Suppressor macrophage treated with lipopolysaccharide for 4 hours (primary cell): ENCODE data around the gene DCBLD2.
"Not testable (repeated sequence)": the region's sequence is repeated elsewhere in the genome, so short reads cannot be mapped to it uniquely, and the experiment has no call there.

Experiments
- DNase-seq: peaks from one replicate; pipeline ENCODE4 v3.0.0-alpha.2; 2020

Gene DCBLD2

DNA sequence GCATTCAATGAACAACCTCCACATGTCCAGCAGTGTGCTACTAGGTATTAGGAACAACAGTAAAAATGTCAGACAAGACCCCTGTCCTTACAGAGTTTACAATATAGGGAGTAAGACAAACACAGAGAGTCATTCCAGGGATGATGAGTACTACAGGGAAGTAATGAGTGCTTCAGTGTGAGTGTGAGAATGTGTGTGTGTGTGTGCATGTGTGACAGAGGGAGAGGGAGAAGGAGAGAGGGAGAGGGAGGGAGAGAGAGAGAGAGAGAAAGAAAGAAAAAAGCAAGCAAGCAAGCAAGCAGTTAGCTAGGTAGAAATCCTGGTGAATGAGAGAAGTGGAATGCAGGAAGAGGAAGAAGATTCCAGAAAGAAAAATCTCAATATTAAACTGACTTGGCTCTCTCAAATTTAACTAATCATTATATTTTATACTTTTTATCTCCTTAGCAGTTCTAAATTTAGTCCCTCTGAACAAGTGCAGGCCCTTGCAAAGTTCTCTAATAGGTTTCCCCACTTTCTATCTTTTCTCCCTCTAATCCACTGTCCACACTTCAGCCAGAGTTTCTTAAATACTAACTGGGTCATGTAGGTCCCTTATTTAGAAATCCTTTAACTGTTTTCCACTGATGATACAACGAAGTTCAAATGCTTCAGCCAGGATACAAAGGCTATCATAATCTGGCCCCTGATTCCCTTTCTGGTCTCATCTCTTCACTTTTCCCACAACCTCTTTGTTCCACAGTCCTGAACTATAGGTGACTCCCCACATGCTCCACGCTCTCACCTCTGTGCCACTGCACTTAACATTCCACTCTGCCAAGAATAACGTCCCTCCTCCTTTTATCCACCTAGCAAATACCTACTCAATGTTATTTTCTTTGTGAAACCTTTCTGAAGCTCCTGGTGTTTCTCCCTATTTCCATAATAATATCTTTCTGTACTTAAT lies 10.3 kb downstream of the DCBLD2 start:
- no peak for DNase-seq

DNA sequence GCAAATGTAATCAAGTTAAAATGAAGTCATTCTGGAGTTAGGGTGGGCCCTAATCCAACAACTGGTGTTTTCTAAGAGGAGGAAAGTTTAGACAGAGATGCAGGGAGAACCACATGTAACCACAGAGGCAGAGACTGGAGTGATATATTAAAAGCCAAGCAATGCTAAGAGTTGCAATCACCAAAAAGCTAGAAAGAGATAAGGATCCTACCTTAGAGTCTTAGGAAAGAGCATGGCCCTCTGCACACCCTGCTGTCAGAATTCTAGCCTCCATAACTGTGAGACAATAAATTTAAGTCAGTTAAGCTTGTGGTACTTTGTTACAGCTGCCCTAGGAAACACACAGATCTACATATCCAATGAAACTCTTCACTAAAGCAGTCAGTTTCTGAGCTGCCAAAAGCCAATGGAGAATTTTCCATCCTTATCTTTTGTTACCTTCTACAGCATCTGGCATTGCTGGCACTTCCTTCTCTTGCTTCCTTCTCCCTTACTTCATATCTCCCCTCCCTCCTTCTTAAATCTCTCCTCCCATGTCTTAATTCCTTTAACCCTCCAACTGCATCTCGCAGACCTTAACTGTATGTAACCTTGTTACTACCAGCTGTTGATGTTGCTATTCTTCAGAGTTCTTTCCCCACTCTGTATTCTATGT lies 11.2 kb downstream of the DCBLD2 start:
- no peak for DNase-seq

DNA sequence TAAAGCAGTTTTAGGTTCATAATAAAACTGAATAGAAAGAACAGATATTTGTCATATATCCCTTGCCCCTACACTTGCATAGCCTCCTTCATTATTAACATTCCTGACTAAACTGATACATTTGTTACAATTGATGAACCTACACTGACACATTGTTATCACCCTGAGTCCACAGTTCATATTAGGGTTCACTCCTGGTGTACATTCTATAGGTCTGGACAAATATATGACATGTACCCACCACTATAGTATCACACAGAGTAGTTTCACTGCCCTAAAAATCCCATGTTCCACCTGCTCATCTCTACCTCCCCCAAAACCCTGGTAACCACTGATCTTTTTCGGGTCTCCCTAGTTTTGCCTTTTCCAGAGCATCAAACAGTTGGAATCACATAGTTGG lies 13.8 kb downstream of the DCBLD2 start:
- DNase-seq, result no peak

GRCh38 chr3:98886525-98886924 lies 15.0 kb downstream of the DCBLD2 start:
- DNase-seq, result no peak

- no peak for DNase-seq
Measured at GRCh38 chr3:98885851-98886250, 15.6 kb downstream of the DCBLD2 start.

DNA sequence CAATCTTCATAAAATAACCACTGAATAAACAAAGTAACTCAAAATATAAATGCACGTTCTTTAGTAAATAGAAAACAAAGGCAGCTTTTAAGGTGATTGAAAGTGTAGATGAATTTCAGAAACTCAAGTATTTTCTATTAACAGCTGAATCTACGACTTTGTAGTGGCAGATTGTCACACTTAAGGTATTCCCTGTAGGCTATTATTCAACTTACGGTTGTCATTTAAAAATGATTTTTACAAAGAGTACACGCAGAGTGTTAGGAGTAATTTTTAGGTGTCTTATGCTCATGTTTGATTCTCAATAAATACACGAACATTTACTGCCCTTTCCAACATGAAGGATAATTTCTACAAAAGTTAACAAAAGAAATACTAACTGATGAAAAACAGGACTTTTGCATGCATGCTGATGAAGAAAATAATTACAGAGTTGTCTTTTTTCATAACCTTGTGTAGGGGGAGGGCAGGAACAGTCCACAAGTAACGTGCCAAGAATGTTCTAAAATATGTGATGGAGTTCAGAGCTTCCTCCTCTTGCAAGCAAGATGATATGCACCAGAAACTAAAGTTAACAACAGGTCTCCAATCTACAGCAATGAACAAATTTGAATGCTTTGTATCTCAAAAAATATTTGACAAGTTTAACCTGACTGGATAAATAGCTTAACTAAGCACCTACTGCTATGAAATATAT lies 16.7 kb downstream of the DCBLD2 start:
- DNase-seq, result no peak

DNA sequence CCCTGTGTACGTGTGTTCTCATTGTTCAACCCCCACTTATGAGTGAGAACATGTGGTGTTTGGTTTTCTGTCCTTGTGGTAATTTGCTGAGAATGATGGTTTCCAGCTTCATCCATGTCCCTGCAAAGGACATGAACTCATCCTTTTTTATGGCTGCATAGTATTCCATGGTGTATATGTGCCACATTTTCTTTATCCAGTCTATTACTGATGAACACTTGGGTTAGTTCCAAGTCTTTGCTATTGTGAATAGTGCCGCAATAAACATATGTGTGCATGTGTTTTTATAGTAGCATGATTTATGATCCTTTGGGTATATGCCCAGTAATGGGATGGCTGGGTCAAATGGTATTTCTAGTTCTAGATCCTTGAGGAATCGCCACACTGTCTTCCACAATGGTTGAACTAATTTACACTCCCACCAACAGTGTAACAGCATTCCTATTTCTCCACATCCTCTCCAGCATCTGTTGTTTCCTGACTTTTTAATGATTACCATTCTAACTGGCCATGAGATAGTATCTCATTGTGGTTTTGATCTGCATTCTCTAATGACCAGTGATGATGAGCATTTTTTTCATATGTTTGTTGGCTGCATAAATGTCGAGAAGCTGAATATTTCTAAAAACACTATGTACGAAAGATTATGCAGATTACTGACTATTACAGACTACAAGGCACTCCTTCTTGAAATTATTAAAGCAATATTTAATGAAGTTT lies 18.7 kb downstream of the DCBLD2 start:
- not testable (repeated sequence) for DNase-seq

DNA sequence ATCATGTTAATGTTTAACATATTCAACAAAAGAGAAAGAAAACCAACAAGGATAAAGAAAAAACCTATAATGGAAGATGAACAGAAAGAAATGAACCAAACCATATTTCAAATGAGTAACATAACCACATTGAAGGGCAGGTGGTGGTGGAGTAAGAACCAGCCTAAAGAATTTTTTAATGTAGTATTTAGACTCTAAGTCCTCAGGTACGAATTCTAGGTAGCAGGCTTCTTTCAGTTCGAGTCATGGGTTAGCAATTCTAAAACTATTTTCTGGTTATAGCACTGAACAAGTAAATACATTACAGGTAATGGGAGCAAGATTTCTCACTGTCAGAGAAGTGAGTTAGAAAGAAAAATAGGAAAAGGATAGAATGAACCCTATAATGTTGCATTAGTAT lies 24.4 kb downstream of the DCBLD2 start:
- DNase-seq, result no peak

DNA sequence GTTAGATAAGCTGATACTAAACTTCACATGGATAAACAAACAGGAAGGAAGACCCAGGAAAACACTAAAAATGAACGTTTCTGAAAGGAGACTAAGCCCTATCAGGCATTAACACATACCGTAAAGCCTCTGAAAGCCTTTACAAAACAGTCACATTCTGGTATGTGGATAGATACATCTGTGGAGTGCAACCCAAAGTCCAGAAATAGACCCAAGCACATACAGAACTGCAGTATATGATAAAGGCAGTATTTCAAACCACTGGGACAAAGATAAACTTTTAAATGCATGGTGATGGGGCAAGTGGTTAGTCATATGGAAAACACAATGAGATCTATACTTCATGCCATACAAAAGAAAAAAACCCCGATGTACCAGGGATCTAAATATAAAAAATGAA lies 26.0 kb downstream of the DCBLD2 start:
- no peak for DNase-seq

GRCh38 chr3:98874602-98875249 lies 26.8 kb downstream of the DCBLD2 start:
- no peak for DNase-seq

DNA sequence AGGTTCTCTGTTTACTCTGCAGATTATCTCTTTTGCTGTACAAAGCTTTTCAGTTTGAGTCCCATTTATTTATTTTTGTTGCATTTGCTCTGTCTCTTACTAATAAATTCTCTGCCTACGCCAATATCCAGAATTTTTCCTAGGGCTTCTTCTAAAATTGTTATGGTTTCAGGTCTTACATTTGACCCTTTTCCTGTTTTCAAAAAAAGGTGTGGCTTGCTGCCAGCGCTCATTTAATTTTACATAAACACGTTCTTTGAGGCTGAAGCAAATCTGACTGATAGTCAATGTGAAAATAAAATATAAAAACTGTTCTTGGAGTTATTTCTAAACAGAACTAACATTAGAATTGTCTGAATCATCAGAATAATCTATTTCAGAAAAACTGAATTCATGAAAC lies 32.1 kb downstream of the DCBLD2 start:
- no peak for DNase-seq

- DNase-seq, result not testable (repeated sequence)
Measured at GRCh38 chr3:98857971-98858370, 43.5 kb downstream of the DCBLD2 start.

- DNase-seq, result not testable (repeated sequence)
Measured at GRCh38 chr3:98857258-98857657, 44.2 kb downstream of the DCBLD2 start.

GRCh38 chr3:98856724-98857123 lies 44.8 kb downstream of the DCBLD2 start:
- no peak for DNase-seq

DNA sequence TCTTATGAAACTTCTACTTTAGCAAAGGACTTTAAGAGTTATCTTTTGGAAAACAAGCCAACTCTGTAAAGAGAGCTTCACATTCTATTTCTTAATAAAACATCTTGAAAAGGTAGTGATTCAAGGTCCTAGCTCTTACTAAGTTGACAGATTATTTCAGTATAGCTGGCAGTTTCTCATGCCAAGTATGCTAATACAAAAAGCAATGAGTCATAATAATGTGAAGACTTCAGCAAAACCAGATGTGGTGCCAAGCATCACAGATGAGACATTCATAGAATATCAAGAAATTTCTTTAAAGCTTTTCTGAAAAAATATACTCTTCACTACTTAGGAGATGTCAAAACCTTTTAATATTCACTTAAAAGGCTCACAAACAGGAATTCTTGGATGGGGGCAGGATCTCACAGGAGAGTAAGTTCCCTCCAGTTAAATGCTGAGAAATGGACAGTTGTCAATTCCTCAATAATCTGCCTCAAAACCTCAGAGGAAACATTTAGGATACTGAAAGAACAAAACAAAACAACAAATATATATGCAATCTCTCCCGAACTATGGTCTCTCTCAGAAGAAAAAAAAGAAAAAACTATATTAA lies 45.6 kb downstream of the DCBLD2 start:
- DNase-seq, result no peak

DNA sequence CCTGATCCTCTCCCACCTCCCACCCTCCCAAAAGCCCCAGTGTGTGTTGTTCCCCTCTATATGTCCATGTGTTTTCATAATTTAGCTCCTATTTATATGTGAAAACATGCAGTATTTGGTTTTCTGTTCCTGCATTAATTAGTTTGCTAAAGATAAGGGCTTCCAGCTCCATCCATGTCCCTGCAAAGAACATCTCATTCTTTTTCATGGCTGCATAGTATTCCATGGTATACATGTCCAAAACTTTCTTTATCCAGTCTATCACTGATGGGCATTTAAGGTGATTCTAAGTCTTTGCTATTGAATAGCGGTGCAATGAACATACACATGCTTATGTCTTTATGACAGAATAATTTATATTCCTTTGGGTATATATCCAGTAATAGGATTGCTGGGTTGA lies 53.4 kb downstream of the DCBLD2 start:
- DNase-seq, result no peak

GRCh38 chr3:98846101-98846500 lies 55.4 kb downstream of the DCBLD2 start:
- DNase-seq, result no peak

GRCh38 chr3:98843266-98843959 lies 58.1 kb downstream of the DCBLD2 start:
- no peak for DNase-seq

GRCh38 chr3:98839846-98840245 lies 61.6 kb downstream of the DCBLD2 start:
- DNase-seq, result no peak

DNA sequence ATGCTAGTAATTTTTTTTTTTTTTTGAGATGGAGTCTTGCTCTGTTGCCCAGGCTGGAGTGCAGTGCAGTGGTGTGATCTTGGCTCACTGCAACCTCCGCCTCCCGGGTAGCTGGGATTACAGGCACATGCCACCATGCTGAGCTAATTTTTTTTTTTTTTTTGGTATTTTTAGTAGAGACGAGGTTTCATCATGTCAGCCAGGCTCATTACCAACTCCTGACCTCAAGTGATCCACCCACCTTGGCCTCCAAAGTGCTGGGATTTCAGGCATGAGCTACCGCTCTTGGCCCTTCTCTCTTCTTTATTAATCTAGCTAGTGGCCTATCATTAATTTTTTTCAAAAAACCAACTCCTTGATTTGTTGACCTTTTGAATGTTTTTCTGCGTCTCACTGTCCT lies 70.4 kb downstream of the DCBLD2 start:
- not testable (repeated sequence) for DNase-seq

GRCh38 chr3:98829246-98829832 lies 72.2 kb downstream of the DCBLD2 start:
- no peak for DNase-seq
